HG03196 (cell line): ENCODE results near the gene SLC39A13.
A peak's percentile ranks its signal among the peaks of the same experiment; 100 is the strongest.

Experiments used
- ATAC-seq: cut with Tn5 transposase; IDR thresholded peaks from one replicate; pipeline ENCODE4 v1.9.1; 2021; ENCODE audit not compliant: unreplicated experiment

SLC39A13 gene

GRCh38 chr11:47407746-47408590 is at the start of gene SLC39A13:
SLC39A13 (plus strand) TSS chr11:47408590; CDS start chr11:47410095, 1,505 bp downstream.
- peak; percentile 85 for ATAC-seq

DNA sequence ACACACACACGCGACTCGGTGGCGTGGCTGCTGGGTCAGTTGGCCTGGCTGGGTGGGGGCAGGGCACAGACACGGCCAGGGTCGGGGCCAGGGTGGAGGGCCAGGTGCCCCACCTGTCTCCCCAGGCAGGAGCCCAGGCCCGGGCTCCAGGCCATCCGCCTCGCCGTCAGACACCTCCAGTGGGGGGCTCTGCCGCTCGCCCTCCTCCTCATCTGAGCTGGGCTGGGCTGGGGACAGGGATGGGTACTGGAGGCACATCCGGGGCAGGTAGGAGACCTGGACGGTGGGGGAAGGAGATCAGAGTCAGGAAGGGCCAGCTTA is 49.7 kb upstream of the SLC39A13 start:
- ATAC-seq, result no peak

DNA sequence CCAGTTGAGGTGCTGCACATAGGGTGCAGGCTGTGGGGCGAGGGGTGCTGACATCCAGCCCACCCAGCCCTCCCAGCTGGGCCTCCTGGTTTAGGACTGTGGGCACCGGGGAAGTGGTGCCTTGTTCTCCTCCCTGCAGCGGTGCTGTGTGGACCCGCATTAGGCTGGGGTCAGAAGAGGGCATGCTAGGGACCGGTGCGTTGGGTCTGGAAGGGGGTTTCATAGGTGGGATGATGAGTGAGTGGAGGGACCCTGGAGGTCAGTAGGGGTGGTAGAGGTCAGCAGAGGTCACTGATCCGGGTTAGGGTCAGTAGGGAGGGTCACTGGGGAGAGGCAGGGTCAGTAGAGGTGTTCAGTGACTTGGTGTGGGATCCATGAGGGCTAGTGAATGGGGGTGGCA is 49.2 kb upstream of the SLC39A13 start:
- ATAC-seq, result no peak

GRCh38 chr11:47359586-47359985 is 48.8 kb upstream of the SLC39A13 start:
- no peak for ATAC-seq

GRCh38 chr11:47360341-47360740 is 48.0 kb upstream of the SLC39A13 start:
- no peak for ATAC-seq

DNA sequence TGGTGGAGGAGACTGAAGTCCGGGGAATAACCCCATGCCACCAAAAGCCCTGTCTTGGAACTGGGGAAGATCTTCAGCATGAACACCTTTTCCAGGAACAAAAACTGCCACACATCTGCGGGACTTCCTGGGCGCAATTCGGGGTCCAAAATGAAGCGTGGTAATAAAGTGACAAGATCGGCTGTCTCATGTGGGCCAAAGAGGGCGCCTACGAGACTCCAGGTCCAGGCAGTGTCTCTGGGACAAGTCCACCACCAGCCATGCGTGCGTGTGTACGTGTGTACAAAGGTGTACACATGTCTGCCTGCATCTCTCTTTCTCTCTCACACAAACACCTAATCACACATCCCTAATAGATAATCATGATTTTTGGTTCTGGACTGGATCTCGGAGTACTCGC is 47.0 kb upstream of the SLC39A13 start:
- no peak for ATAC-seq

GRCh38 chr11:47366020-47366490 is 42.3 kb upstream of the SLC39A13 start:
- ATAC-seq, result no peak

DNA sequence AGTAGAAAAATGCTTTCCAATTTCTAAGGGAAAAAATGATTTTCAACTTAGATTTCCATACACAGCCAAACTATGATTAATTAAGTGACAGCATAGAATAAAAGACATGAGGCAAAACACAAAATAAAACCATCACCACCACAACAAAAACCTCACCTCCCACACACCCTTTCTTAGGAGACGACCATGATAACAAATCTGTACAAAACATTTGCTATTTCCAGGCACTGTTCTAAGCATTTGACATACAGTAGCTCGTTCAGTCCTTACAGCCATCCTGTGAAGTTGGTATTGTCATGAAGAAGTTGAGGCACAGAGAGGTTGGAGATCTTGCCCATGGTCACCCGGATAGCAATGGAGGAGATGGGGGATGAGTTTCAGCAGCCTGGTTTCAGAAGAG is 38.7 kb upstream of the SLC39A13 start:
- no peak for ATAC-seq

DNA sequence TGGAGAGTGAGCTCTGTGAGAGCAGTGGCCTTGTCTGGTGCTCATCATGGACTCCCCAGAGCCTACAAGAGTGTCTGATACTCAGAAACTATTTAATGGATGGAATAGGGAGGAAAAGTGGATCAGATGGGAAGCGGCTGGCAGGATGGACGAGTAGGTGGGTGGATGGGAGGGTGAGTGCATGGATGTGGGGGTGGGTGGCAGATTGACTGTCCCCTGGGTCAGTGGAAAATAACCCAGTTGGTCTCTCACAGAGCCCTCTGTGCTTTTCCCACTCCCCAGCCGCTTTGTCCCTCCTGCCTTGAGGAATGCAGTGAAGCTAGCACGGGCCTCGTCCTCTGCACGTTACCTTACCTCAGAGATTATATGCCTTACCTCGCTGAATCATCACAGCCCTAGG is 36.0 kb upstream of the SLC39A13 start:
- ATAC-seq, result no peak

DNA sequence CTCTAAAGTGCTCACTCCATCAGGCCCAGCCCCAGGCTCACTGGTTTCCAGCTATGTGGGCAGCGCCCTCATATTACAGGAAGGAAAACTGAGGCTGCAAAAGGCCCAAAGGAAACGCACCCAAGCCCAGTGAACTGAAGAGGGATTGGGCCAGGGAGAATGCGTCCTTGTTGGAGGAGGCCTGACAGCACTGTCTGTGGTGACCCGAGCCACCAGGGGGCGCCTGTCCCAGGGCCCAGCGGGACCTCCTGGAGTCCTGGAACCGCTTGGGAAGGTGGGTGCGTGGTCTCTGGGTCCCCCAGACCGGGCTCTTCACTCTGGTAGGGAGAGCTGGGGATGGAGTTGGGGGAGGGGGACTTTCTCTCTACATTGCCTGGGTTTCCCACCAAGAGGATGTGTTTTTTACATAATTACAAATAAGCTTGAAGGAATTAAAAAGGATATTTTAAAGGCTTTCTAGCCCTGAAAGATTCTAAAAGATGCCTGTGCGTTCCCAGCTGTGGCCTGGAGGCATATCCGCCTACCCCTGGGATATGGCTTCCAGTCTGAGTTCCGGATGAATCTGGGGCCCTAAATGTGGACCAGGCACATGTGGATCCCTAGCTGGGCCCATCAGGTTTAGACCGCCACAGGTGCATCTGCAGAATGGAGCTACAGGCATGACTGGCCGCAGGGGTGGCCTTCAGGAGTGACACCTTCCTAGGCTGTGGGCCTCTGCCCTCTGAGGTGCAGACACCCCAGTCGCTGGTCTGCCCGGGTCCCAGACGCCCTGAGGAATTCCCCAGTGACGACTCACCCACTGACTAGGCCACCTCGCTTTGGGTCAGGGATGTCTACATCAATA is 34.3 kb upstream of the SLC39A13 start:
- ATAC-seq, result no peak

DNA sequence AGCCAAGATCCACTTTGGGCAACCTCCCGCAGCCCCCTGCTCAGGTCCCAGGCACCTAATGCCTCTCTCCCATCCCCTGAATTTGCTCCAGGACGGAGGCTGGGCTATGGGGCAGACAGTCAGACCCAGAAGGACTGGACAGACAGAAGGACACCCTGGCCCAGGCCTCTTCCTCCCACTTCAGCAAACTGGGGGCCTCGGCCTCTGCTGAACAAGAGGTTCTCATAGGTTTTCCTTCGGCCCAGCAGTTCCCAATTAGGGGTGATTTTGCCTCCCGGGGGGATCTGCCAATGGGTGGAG is 33.7 kb upstream of the SLC39A13 start:
- no peak for ATAC-seq

GRCh38 chr11:47375020-47375419 is 33.4 kb upstream of the SLC39A13 start:
- no peak for ATAC-seq

DNA sequence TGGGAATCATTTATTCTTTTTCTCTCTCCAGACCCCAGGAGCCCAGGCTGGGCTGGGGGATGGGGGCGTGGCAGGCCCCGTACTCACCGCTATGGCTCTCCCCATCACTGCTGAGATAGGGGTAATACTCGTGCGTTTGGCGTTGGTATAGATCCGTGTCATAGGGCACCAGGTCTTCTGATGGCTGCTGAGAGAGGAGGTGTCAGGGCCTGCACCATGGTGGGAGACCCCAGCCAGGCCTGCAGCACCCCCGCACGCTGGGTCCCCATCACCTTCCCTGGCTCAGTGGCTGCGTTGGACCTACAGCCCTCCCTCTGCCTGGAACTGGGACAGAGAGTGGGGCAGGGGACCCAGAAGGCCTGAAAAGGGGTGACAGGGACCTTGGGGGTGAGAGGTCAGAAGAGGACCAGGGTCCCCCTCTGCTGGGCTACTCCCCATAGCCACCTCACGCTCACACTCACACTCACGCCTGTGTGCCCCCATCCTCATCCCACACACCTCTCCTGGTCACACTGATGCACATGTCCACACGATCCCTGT is 32.8 kb upstream of the SLC39A13 start:
- ATAC-seq, result no peak

- ATAC-seq, result no peak
Measured at GRCh38 chr11:47376107-47376524, 32.3 kb upstream of the SLC39A13 start.

- no peak for ATAC-seq
Measured at GRCh38 chr11:47376525-47377371, 31.6 kb upstream of the SLC39A13 start.

GRCh38 chr11:47377571-47378009 is 30.8 kb upstream of the SLC39A13 start:
- ATAC-seq, result no peak

GRCh38 chr11:47378010-47378835 is 30.2 kb upstream of the SLC39A13 start, which contains the start of gene SPI1:
SPI1 (minus strand) TSS chr11:47378547; CDS start chr11:47378353, 194 bp downstream.
- peak; percentile 77 for ATAC-seq

GRCh38 chr11:47378836-47379170 is 29.6 kb upstream of the SLC39A13 start:
- ATAC-seq, result no peak

- ATAC-seq, result no peak
Measured at GRCh38 chr11:47379317-47379716, 29.1 kb upstream of the SLC39A13 start.

DNA sequence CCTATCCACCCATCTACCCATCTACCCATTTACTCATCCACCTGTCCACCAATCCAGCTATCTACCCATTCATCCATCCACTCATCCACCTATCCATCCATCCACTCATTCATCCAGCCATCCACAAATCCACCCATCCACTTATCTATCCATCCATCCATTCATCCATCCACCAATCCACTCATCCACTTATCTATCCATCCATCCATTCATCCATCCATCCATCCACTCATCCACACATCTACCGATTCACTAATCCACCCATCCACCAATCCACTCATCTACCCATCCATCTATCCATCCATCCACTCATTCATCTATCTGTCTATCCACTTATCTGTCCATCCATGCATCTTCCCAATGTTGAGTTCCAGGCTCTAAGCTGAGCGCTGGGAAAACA is 28.3 kb upstream of the SLC39A13 start:
- no peak for ATAC-seq
